Small intestine (tissue), 7 donors: Measurements from ENCODE around the gene CXorf65. TPM values are rescaled to one million over a fixed set of nuclear protein-coding genes. Genes with fewer than 3 reads are reported as not detected.

Source experiments
- DNase-seq, 2 donors: peaks; one replicate each; pipeline versions ENCODE4 v3.0.0 to v3.0.0-alpha.2; 2013
- FAIRE-seq: peaks from 2 replicates; lab custom pipeline; 2012; peaks lifted over from hg19 to GRCh38; lab: Jason Lieb, UNC
- H3K27ac ChIP-seq, 3 donors: one replicate each; pipeline ENCODE4 v1.5.1; 2013; ENCODE audit warnings: low read length in 2 of 3, mild to moderate bottlenecking in 2 of 3, control low read depth in 1 of 3, inconsistent platforms in 1 of 3, low read depth in 1 of 3, moderate library complexity in 1 of 3
- H3K27me3 ChIP-seq, 3 donors: one replicate each; pipeline ENCODE4 v1.6.1; 2013; ENCODE audit warnings: low read length in 3 of 3, inconsistent platforms in 1 of 3; ENCODE audit not compliant: control insufficient read depth in 3 of 3, insufficient read depth in 3 of 3
- H3K36me3 ChIP-seq, 3 donors: one replicate each; pipeline ENCODE4 v1.6.1; 2013; ENCODE audit warnings: low read length in 3 of 3, inconsistent platforms in 1 of 3, low read depth in 1 of 3, mild to moderate bottlenecking in 1 of 3, moderate library complexity in 1 of 3; ENCODE audit not compliant: control insufficient read depth in 3 of 3, insufficient read depth in 2 of 3
- H3K4me1 ChIP-seq, 3 donors: one replicate each; pipeline ENCODE4 v1.6.1; 2013; ENCODE audit warnings: low read length in 2 of 3, inconsistent platforms in 1 of 3, low read depth in 1 of 3, mild to moderate bottlenecking in 1 of 3, moderate library complexity in 1 of 3; ENCODE audit not compliant: control insufficient read depth in 3 of 3, insufficient read depth in 2 of 3
- H3K4me3 ChIP-seq, 3 donors: one replicate each; pipeline ENCODE4 v1.5.1; 2013; ENCODE audit warnings: low read length in 3 of 3, control low read depth in 1 of 3, inconsistent platforms in 1 of 3, low read depth in 1 of 3, mild to moderate bottlenecking in 1 of 3, moderate library complexity in 1 of 3
- H3K9me3 ChIP-seq, 2 donors: one replicate each; pipeline ENCODE4 v1.6.1; 2013; ENCODE audit warnings: low read depth in 1 of 2, low read length in 1 of 2; ENCODE audit not compliant: control insufficient read depth in 2 of 2, insufficient read depth in 1 of 2
- WGBS, 3 donors: extraction: QIAGEN DNeasy Blood & Tissue Kit; methylation state at CpG; one replicate each; pipeline ENCODE4 v1.1.7; 2013; 5-methylcytosine and 5-hydroxymethylcytosine counted together
- polyA plus RNA-seq, 4 donors: library from polyadenylated mRNA; stranded (reverse) in 3 of 4; unstranded in 1 of 4; fragments of 200-250 nt in 3 of 4; fragments of 120-200 nt in 1 of 4; gene quantifications; one replicate each; pipeline versions ENCODE4 v1.2.1 to v1.2.3, GENCODE V29; 2013
- donor health status: healthy with polysubstance abuse.
- donor health status: control.
- donor health status: control.
- donor health status: Bipolar disorder and iron deficiency.
- donor health status: healthy.

The CXorf65 gene
- polyA plus RNA-seq, 4 donors, result 0.27 to 2.2 (median 1.5) TPM

DNA sequence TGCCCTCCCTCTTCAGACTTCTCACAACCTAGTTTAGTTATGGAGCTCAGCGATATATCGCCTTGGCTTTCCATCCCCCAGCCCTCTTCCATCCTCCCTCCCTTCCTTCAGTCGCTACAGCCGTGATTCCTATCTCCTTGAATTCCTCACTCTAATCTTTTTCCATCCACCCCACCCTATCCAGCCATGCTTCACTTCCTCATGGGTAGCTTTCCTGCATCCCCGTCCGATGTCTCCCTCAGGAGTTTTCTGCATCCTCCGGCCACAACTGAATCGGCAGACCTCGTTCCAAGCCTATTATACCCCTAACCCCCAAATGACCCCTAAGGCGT is 38.9 kb downstream of the CXorf65 start:
- Histone ChIP-seq H3K36me3 (peaks cover 0 to 3% (median 0%) of the 10 kb centered on the region in 3 donors), H3K27ac (peak overlapping the region; percentile 82 to 93 (median 88)), H3K4me3 (peak overlapping the region; percentile 39 to 75 (median 63)), H3K27me3 (no peaks in the 10 kb centered on the region), H3K4me1 (no peaks in the 10 kb centered on the region), H3K9me3 (no peaks in the 10 kb centered on the region)
- no peak for FAIRE-seq
- 0 to 41% (median 6%) methylated on average over 10 of the region's 10 CpGs for WGBS, 3 donors
- no peak for DNase-seq

DNA sequence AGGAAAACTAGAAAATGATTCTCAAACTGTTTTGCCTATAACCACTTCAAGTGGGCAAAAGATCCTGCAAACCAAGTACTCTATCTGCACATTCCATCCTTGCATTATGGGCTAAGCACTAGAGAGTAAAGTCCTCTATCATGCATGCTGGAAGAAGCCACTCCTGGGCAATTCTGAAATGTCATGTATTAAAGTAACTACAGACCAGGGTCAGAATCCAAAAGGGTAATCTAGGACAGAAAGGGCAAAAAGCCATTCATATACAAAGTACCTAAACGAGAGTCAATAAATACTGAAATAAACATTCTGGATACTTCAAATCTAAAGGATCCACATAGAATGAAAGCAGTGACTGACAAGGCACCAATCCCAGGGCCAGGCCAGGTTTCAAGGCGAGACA is 39.5 kb downstream of the CXorf65 start:
- Histone ChIP-seq H3K27me3 (no peaks in the 10 kb centered on the region), H3K4me1 (no peaks in the 10 kb centered on the region), H3K36me3 (peaks cover 0 to 5% (median 0%) of the 10 kb centered on the region in 3 donors), H3K27ac (peak overlapping the region; percentile 82 to 93 (median 88)), H3K9me3 (no peaks in the 10 kb centered on the region), H3K4me3 (peak overlapping the region in 2 of 3 donors; percentile 63 to 75)
- DNase-seq (peak; percentile 52 to 56), FAIRE-seq (no peak)
- WGBS, 3 donors, result 7 to 21% (median 8%) methylated on average over 2 of the region's 2 CpGs

DNA sequence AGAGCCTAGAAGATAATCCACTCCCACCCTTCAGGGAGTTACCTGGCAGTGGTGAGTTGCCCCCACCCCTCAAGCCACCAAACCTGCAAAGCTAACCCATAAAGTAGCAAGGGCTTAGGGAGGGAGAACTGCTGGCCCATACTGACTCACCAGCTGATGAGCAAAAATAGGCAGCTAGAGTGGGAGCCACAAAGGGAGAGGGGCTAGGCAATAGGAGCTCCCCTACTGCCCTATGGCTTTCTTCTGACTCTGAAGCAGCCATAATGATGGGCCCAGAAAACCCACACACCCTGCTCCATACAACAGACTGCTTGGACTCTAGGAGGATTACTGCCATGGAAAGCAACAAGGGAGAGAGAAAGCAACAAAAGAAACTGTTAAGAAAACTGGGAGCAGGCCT is 46.4 kb downstream of the CXorf65 start:
- FAIRE-seq (no peak), DNase-seq (no peak)
- Histone ChIP-seq H3K9me3 (no peaks in the 10 kb centered on the region), H3K4me1 (no peaks in the 10 kb centered on the region), H3K36me3 (peaks cover 0 to 21% (median 2%) of the 10 kb centered on the region in 3 donors), H3K27ac (no peak overlapping the region), H3K4me3 (no peak overlapping the region), H3K27me3 (no peaks in the 10 kb centered on the region)

GRCh38 chrX:71057848-71058530 is 48.6 kb downstream of the CXorf65 start:
- no peak for DNase-seq
- Histone ChIP-seq H3K9me3 (no peaks in the 10 kb centered on the region), H3K27ac (no peak overlapping the region), H3K4me1 (no peaks in the 10 kb centered on the region), H3K27me3 (no peaks in the 10 kb centered on the region), H3K4me3 (no peak overlapping the region), H3K36me3 (peaks cover 0 to 19% (median 2%) of the 10 kb centered on the region in 3 donors)
- WGBS, 3 donors, result 56 to 86% (median 83%) methylated on average over 2 to 3 of the region's 3 CpGs
- no peak for FAIRE-seq

GRCh38 chrX:71056867-71057266 is 49.7 kb downstream of the CXorf65 start:
- H3K36me3 ChIP-seq, result peaks cover 0 to 17% (median 2%) of the 10 kb centered on the region in 3 donors
- no peak overlapping the region for H3K27ac ChIP-seq
- H3K4me1 ChIP-seq, result no peaks in the 10 kb centered on the region
- no peaks in the 10 kb centered on the region for H3K9me3 ChIP-seq
- no peak overlapping the region for H3K4me3 ChIP-seq
- no peak for FAIRE-seq
- DNase-seq, result no peak
- no peaks in the 10 kb centered on the region for H3K27me3 ChIP-seq

Other genes with a start within 250 kb of the CXorf65 start
- gene TEX11, start 198.0 kb downstream of the CXorf65 start, polyA plus RNA-seq, result under 1 TPM in 3 of 4 donors, not detected in 1; 0.04 to 0.54 (median 0.04) TPM
- gene SLC7A3, start 175.6 kb downstream of the CXorf65 start, polyA plus RNA-seq, result 1 to 10 TPM in 1 of 4 donors, under 1 TPM in 1, not detected in 2; 0.07 to 1.1 TPM
- gene SNX12, start 38.4 kb downstream of the CXorf65 start, polyA plus RNA-seq, result 10 to 100 TPM; 40.9 to 64.8 (median 55.5) TPM
- 10 to 100 TPM; 11.5 to 20.5 (median 14.9) TPM for gene FOXO4, start 10.9 kb downstream of the CXorf65 start, polyA plus RNA-seq
- 10 to 100 TPM; 11.2 to 83.5 (median 25.5) TPM for gene IL2RG, start 4.8 kb upstream of the CXorf65 start, polyA plus RNA-seq
- 10 to 100 TPM in 1 of 4 donors, 1 to 10 TPM in 3; 4.3 to 30.1 (median 9.0) TPM for gene MED12, start 11.9 kb upstream of the CXorf65 start, polyA plus RNA-seq
- gene NLGN3, start 38.1 kb upstream of the CXorf65 start, polyA plus RNA-seq, result 1 to 10 TPM in 1 of 4 donors, under 1 TPM in 3; 0.27 to 1.2 (median 0.62) TPM
- gene GJB1, start 116.5 kb upstream of the CXorf65 start, polyA plus RNA-seq, result 100 to 1,000 TPM in 1 of 4 donors, 10 to 100 TPM in 3; 23.3 to 118 (median 54.6) TPM
- 10 to 100 TPM in 1 of 4 donors, 1 to 10 TPM in 3; 3.5 to 33.6 (median 5.7) TPM for gene ZMYM3, start 147.4 kb upstream of the CXorf65 start, polyA plus RNA-seq
- gene NONO, start 176.9 kb upstream of the CXorf65 start, polyA plus RNA-seq, result 100 to 1,000 TPM in 3 of 4 donors, 10 to 100 TPM in 1; 82.5 to 345 (median 144) TPM
- 1 to 10 TPM; 1.1 to 1.7 (median 1.5) TPM for gene ITGB1BP2, start 195.0 kb upstream of the CXorf65 start, polyA plus RNA-seq